A549 (cell line): ENCODE results near the gene ITGB1.

Experiments
- TF ChIP-seq, protein P1 (sequence below): fragments of 200-600 bp; sonication (generic); IDR thresholded peaks from 2 replicates; pipeline ENCODE4 v1.6.1; 2016; ENCODE audit warnings: antibody characterized with exemption, mild to moderate bottlenecking, moderate library complexity
- TF ChIP-seq, protein P2 (sequence below): fragments of >200 bp; sonication (Bioruptor Twin); formaldehyde crosslinking; IDR thresholded peaks from 3 replicates; pipeline ENCODE4 v1.5.1; 2016
- TF ChIP-seq, protein P3 (sequence below): IDR thresholded peaks from 2 replicates; pipeline ENCODE4 v1.6.1; 2012

DNA sequence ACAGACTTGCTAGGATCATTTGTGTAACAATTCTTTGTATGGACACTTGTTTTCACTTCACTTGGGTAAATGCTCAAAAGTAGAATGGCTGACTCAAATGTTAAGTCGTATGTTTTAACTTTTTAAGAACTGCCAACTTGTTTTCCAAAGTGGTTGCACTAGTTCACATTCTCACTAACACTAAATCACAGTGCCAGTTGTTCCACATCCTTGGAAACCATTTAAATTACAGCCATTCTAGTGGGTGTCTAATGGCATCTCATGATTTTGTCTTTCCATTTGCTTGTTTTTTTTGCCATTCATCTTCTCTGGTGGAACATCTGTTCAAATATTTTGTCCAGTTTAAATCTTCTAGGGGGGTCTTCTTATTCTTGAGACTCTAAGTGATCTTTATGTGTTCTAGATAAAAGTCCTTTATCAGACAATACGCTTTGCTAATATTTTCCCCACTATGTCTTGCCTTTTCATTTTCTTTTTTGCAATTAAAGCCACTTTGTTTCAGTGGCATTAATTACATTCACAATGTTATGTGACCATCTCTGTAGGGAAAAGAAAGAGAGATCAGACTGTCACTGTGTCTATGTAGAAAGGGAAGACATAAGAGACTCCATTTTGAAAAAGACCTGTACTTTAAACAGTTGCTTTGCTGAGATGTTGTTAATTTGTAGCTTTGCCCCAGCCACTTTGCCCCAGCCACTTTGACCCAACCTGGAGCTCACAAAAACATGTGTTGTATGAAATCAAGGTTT, 63.9 kb downstream of the ITGB1 start:
- TF ChIP-seq, protein P1, sequence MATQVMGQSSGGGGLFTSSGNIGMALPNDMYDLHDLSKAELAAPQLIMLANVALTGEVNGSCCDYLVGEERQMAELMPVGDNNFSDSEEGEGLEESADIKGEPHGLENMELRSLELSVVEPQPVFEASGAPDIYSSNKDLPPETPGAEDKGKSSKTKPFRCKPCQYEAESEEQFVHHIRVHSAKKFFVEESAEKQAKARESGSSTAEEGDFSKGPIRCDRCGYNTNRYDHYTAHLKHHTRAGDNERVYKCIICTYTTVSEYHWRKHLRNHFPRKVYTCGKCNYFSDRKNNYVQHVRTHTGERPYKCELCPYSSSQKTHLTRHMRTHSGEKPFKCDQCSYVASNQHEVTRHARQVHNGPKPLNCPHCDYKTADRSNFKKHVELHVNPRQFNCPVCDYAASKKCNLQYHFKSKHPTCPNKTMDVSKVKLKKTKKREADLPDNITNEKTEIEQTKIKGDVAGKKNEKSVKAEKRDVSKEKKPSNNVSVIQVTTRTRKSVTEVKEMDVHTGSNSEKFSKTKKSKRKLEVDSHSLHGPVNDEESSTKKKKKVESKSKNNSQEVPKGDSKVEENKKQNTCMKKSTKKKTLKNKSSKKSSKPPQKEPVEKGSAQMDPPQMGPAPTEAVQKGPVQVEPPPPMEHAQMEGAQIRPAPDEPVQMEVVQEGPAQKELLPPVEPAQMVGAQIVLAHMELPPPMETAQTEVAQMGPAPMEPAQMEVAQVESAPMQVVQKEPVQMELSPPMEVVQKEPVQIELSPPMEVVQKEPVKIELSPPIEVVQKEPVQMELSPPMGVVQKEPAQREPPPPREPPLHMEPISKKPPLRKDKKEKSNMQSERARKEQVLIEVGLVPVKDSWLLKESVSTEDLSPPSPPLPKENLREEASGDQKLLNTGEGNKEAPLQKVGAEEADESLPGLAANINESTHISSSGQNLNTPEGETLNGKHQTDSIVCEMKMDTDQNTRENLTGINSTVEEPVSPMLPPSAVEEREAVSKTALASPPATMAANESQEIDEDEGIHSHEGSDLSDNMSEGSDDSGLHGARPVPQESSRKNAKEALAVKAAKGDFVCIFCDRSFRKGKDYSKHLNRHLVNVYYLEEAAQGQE, result no peak
- TF ChIP-seq, protein P2, sequence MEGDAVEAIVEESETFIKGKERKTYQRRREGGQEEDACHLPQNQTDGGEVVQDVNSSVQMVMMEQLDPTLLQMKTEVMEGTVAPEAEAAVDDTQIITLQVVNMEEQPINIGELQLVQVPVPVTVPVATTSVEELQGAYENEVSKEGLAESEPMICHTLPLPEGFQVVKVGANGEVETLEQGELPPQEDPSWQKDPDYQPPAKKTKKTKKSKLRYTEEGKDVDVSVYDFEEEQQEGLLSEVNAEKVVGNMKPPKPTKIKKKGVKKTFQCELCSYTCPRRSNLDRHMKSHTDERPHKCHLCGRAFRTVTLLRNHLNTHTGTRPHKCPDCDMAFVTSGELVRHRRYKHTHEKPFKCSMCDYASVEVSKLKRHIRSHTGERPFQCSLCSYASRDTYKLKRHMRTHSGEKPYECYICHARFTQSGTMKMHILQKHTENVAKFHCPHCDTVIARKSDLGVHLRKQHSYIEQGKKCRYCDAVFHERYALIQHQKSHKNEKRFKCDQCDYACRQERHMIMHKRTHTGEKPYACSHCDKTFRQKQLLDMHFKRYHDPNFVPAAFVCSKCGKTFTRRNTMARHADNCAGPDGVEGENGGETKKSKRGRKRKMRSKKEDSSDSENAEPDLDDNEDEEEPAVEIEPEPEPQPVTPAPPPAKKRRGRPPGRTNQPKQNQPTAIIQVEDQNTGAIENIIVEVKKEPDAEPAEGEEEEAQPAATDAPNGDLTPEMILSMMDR, result no peak
- TF ChIP-seq, protein P3, sequence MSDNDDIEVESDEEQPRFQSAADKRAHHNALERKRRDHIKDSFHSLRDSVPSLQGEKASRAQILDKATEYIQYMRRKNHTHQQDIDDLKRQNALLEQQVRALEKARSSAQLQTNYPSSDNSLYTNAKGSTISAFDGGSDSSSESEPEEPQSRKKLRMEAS, result no peak
